Activated T-helper 17 cell treated with anti-CD3 and anti-CD28 coated beads, Interleukin-2, amount 50 U/mL, for 72 hours (primary cell): ENCODE data around the gene ST6GALNAC2. TPM values are rescaled to one million over a fixed set of nuclear protein-coding genes. Genes with fewer than 3 reads are reported as not detected.
A peak's percentile ranks its signal among the peaks of the same experiment; 100 is the strongest.
"Not testable (repeated sequence)": the region's sequence is repeated elsewhere in the genome, so short reads cannot be mapped to it uniquely, and the experiment has no call there.

Source experiments
- ATAC-seq: fragments of 150-1000 bp; cut with Tn5 transposase; replicated peaks from 2 replicates; pipeline ENCODE4 v1.10.0; 2021; ENCODE audit warnings: mild to moderate bottlenecking, moderate library complexity
- H3K27ac Mint-ChIP-seq: one replicate; pipeline ENCODE4 v1.8.0; 2022; ENCODE audit warnings: mixed read lengths
- H3K27me3 Mint-ChIP-seq: one replicate; pipeline ENCODE4 v1.8.0; 2022; ENCODE audit warnings: mixed read lengths
- H3K36me3 Mint-ChIP-seq: one replicate; pipeline ENCODE4 v1.8.0; 2022; ENCODE audit warnings: low read depth, mild to moderate bottlenecking, mixed read lengths
- H3K4me1 Mint-ChIP-seq: one replicate; pipeline ENCODE4 v1.8.0; 2022; ENCODE audit warnings: mixed read lengths
- H3K4me3 Mint-ChIP-seq: one replicate; pipeline ENCODE4 v1.8.0; 2022; ENCODE audit warnings: mild to moderate bottlenecking, mixed read lengths
- H3K9me3 Mint-ChIP-seq: one replicate; pipeline ENCODE4 v1.8.0; 2022; ENCODE audit warnings: mixed read lengths
- total RNA-seq, 2 donors: library from RNA; stranded (reverse); gene quantifications; one replicate each; pipeline ENCODE4 v1.2.3, GENCODE V29; 2022

The ST6GALNAC2 gene
- total RNA-seq, 2 donors from 2014 or later: 0.29 TPM; not detected in 1

- H3K9me3 Mint-ChIP-seq: no peaks in the 10 kb centered on the region
- H3K4me3 Mint-ChIP-seq: no peak overlapping the region
- no peak for ATAC-seq
- no peaks in the 10 kb centered on the region for H3K36me3 Mint-ChIP-seq
- H3K27ac Mint-ChIP-seq: no peak overlapping the region
- H3K27me3 Mint-ChIP-seq: peaks cover 3% of the 10 kb centered on the region
- H3K4me1 Mint-ChIP-seq: no peaks in the 10 kb centered on the region
Observed at GRCh38 chr17:76612977-76613851, 27.6 kb upstream of the ST6GALNAC2 start.

DNA sequence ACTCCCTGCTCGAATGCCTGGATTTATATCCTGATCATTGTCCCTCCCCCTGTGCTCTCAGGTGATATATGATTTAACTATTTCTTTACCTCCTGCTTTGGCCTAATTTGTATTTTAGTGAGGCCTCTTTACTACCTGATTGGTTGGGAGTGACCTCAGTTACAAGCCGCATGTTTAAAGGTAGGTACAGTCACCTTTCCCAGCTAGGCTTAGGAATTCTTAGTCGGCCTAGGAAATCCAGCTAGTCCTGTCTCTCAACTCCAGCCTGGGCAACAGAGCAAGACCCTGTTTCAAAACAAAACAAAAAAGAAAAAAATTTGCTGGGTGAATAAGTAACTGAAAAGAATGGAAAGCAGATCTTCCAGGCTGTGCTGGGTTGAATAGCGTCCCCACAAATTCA lies 26.8 kb upstream of the ST6GALNAC2 start:
- H3K27ac Mint-ChIP-seq: no peak overlapping the region
- H3K4me3 Mint-ChIP-seq: no peak overlapping the region
- ATAC-seq: no peak
- no peaks in the 10 kb centered on the region for H3K9me3 Mint-ChIP-seq
- no peaks in the 10 kb centered on the region for H3K36me3 Mint-ChIP-seq
- H3K4me1 Mint-ChIP-seq: no peaks in the 10 kb centered on the region
- H3K27me3 Mint-ChIP-seq: peaks cover 3% of the 10 kb centered on the region

DNA sequence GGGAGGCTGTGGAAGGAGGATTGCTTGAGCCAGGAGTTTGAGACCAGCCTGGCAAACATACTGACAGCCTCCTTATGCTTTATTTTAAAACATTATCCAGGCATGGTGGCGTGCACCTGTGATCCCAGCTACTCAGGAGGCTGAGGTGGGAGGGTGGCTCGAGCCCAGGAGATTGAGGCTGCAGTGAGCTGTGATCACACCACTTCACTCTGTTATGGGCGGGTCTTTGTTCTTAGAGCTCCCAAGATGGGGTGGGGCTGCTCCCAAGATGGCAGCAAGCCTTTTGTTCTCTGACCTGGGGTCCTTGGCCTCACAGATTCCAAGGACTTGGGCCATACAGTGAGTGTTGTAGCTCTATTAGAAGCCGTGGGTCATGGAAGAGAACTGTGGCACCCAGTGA lies 26.1 kb upstream of the ST6GALNAC2 start:
- Mint-ChIP-seq H3K36me3 (no peaks in the 10 kb centered on the region), H3K4me3 (no peak overlapping the region), H3K4me1 (no peaks in the 10 kb centered on the region), H3K27me3 (peaks cover 3% of the 10 kb centered on the region), H3K27ac (no peak overlapping the region), H3K9me3 (no peaks in the 10 kb centered on the region)
- ATAC-seq: no peak

DNA sequence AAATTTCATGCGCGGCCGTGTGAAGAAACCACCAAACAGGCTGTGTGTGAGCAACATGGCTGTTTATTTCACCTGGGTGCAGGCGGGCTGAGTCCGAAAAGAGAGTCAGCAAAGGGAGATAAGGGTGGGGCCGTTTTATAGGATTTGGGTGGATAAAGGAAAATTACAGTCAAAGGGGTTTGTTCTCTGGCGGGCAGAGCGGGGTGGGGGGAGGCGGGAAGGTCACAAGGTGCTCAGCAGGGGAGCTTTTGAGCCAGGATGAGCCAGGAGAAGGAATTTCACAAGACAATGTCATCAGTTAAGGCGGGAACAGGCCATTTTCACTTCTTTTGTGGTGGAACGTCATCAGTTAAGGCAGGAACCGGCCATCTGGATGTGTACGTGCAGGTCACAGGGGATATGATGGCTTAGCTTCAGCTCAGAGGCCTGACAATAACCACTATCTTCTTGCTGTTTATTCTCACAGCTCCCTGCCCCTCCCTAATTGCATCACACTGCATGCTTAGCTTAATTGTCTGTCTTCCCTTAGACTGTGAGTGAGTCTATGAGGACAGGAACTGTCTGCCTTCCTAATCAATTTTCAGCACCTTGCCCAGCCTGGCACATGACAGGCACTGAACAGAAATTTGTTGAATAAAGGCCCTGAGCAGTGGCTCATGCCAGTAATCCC lies 25.6 kb upstream of the ST6GALNAC2 start:
- H3K27me3 Mint-ChIP-seq, H3K27ac Mint-ChIP-seq, H3K36me3 Mint-ChIP-seq, H3K4me1 Mint-ChIP-seq, H3K4me3 Mint-ChIP-seq, H3K9me3 Mint-ChIP-seq, ATAC-seq: not testable (repeated sequence)

- H3K4me3 Mint-ChIP-seq, H3K27me3 Mint-ChIP-seq, ATAC-seq, H3K27ac Mint-ChIP-seq, H3K9me3 Mint-ChIP-seq, H3K36me3 Mint-ChIP-seq: not testable (repeated sequence)
- peaks cover 12% of the 10 kb centered on the region for H3K4me1 Mint-ChIP-seq
Observed at GRCh38 chr17:76606685-76607084, 21.0 kb upstream of the ST6GALNAC2 start.

DNA sequence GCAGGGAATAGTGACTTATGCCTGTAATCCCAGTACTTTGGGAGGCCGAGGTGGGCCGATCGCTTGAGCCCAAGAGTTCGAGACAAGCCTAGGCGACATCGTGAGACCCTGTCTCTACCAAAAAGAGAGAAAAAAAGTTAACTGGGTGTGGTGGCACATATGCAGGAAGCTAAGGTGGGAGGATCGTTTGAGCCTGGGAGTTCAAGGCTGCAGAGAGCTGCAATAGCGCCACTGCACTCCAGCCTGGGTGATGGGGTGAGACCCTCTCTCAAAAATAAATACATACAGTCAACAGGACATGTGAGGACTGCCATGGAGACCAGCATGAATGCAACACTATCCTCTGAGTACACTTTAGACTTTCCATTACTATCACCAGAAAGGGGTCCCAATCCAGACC lies 15.4 kb upstream of the ST6GALNAC2 start:
- Mint-ChIP-seq H3K27me3 (peaks cover 3% of the 10 kb centered on the region), H3K4me3 (peak overlapping the region; percentile 40), H3K27ac (no peak overlapping the region), H3K4me1 (peaks cover 19% of the 10 kb centered on the region), H3K36me3 (no peaks in the 10 kb centered on the region), H3K9me3 (no peaks in the 10 kb centered on the region)
- ATAC-seq: no peak

DNA sequence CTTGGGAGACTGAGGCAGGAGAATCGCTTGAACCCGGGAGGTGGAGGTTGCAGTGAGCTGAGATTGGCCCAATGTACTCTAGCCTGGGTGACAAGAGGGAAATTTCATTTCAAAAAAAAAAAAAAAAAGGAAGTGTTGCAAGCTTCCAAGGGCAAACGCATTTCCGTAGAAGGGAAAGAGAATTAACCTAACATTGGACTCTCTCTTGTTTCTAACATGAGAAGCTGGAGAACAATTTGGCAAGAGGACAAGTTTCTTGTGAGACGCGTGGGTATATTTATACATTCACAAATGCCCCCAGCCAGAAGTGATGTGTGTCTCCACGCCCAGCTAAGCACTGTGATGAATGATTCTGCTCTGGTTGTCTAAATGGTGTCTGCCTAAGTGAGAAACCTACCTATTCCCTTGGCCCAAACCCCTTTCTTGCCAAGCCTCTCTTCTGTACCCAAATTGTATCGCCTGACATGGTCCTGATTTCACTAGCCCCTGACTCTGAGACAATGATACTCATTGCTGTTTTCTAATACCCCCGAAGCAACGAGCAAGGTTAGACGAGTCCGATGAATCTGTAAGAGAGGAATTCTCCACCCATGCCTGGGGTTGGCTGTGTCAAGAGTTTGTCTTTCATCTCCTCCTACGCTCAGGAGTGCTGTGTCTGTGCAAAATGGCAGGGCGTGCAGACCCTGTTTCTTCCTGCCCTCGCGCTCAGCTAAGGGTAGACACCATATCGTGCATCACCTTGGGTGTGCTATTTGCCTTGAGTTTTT lies 14.2 kb upstream of the ST6GALNAC2 start:
- Mint-ChIP-seq H3K9me3 (no peaks in the 10 kb centered on the region), H3K27ac (no peak overlapping the region), H3K36me3 (no peaks in the 10 kb centered on the region), H3K27me3 (peaks cover 3% of the 10 kb centered on the region), H3K4me1 (peaks cover 19% of the 10 kb centered on the region), H3K4me3 (no peak overlapping the region)
- no peak for ATAC-seq

DNA sequence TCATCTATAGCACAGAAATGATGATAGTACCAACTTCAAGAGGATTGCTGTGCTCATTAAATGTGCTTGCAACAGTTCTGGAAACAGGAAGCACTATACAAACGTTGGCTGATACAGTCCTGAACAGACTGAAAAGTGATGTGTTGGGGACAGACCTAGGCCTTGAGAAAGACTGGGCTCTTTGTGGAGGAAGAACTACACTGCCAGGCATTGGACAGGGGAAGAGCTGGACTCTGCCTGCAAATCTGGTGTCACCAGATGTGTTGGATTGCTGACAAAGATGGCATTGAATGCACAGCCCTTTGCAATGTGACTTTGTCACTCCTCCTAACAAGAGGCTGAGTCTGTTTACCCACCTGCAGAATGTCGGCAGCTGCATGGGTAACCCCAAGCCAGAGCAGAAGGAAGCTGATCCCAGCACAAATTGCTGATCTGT lies 12.4 kb upstream of the ST6GALNAC2 start:
- no peaks in the 10 kb centered on the region for H3K36me3 Mint-ChIP-seq
- ATAC-seq: no peak

DNA sequence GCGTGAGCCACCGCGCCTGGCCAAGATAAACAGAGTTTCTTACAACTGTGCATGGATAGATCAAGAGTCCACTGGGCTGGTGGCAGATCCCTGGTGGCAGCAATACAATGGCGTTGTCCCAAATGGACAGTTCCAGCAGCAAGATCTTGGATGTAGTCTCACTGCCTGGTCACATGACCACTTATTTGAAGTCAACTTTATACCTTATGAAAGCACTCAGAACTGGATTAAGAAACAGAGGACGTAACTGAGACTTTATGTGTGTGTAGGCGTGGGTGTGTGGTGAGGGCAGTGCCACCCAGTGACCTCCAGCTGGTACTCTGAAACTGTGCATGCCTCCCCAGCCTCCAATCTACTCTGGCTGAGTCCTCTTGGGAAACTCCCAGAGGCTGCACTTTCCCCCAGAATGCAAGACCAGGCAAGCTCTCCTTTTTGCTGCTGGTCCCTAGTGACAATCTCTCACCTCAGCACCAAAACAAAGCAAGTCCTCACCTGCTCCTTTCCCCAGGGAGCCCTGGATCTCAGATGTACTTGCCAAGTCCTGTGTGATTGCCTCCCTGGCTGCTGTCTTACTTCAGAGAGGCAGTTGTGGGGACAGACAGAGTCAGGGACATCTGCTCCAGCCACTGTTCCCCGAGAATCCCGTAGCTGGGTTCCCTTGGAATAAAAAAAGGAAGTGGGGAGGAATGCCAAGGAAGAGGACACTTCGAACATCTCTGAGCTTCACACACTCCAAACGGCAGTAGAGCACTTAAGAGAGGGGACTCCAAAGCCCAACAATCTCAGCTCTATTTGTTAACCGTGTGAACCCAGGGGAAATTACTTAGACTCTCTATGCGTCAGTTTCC lies 11.7 kb upstream of the ST6GALNAC2 start:
- Mint-ChIP-seq H3K27me3 (peaks cover 6% of the 10 kb centered on the region), H3K27ac (no peak overlapping the region), H3K36me3 (no peaks in the 10 kb centered on the region), H3K9me3 (no peaks in the 10 kb centered on the region), H3K4me1 (peaks cover 13% of the 10 kb centered on the region), H3K4me3 (no peak overlapping the region)
- ATAC-seq: peak; percentile 58

More for the DNA sequence above, 12.4 kb upstream of the ST6GALNAC2 start:
- H3K27me3 Mint-ChIP-seq: peaks cover 6% of the 10 kb centered on the region
- no peak overlapping the region for H3K4me3 Mint-ChIP-seq
- H3K27ac Mint-ChIP-seq: no peak overlapping the region
- H3K4me1 Mint-ChIP-seq: peaks cover 17% of the 10 kb centered on the region
- H3K9me3 Mint-ChIP-seq: no peaks in the 10 kb centered on the region

DNA sequence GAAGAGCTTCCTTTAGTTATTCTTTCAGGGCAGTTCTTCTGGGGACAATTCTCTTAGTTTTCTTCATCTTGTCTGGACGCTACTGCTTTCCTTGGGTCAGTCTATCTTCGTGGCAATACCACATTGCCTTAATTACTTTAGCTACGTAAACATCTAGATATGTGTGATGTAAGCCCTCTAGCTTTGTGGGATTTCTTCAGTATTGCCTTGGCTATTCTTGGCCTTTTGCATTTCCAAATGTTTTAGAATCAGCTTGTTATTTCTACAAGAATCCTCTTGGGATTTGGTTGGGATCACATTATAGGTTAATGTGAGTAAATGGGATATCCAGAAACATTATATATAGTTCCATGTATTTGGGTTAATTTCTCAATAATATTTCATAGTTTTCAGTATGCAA lies 9.0 kb upstream of the ST6GALNAC2 start:
- ATAC-seq: no peak
- peaks cover 8% of the 10 kb centered on the region for H3K27me3 Mint-ChIP-seq
- H3K4me3 Mint-ChIP-seq: no peak overlapping the region
- no peaks in the 10 kb centered on the region for H3K9me3 Mint-ChIP-seq
- no peaks in the 10 kb centered on the region for H3K36me3 Mint-ChIP-seq
- H3K4me1 Mint-ChIP-seq: no peaks in the 10 kb centered on the region
- H3K27ac Mint-ChIP-seq: no peak overlapping the region

DNA sequence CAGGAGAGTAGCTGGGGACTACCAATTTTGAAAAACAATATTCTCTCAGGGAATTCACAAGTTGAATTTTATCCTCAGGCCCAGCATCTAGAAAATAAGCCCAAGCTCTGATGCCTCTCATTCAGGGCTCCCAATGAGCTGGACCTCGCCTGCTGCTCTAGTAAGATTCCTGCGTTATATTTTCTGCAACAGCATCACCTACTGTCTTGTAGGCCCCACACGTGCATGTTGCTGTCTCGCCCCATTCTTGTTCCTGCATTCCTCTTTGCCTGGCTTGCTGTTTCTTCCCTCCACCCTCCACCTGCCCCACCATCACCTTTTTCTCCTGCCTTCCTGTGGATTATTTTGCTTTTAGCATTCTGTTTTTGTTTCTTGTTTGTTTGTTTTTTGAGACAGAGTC lies 8.3 kb upstream of the ST6GALNAC2 start:
- Mint-ChIP-seq H3K4me1 (no peaks in the 10 kb centered on the region), H3K9me3 (no peaks in the 10 kb centered on the region), H3K27me3 (peaks cover 13% of the 10 kb centered on the region), H3K4me3 (no peak overlapping the region), H3K36me3 (no peaks in the 10 kb centered on the region), H3K27ac (no peak overlapping the region)
- ATAC-seq: no peak

GRCh38 chr17:76593384-76593826 lies 7.7 kb upstream of the ST6GALNAC2 start:
- ATAC-seq: no peak
- H3K9me3 Mint-ChIP-seq: no peaks in the 10 kb centered on the region
- H3K27ac Mint-ChIP-seq: no peak overlapping the region
- H3K36me3 Mint-ChIP-seq: no peaks in the 10 kb centered on the region
- peaks cover 18% of the 10 kb centered on the region for H3K27me3 Mint-ChIP-seq
- no peaks in the 10 kb centered on the region for H3K4me1 Mint-ChIP-seq
- H3K4me3 Mint-ChIP-seq: no peak overlapping the region

GRCh38 chr17:76588182-76588581 lies 2.5 kb upstream of the ST6GALNAC2 start:
- Mint-ChIP-seq H3K9me3 (no peaks in the 10 kb centered on the region), H3K4me1 (no peaks in the 10 kb centered on the region), H3K27ac (no peak overlapping the region), H3K27me3 (peaks cover 32% of the 10 kb centered on the region), H3K36me3 (peaks cover 4% of the 10 kb centered on the region), H3K4me3 (no peak overlapping the region)
- ATAC-seq: no peak
